GM21737 (cell line): Measurements from ENCODE around the gene LILRB1.
"Not testable (repeated sequence)": the region's sequence is repeated elsewhere in the genome, so short reads cannot be mapped to it uniquely, and the experiment has no call there.

Experiments used
- ATAC-seq: cut with Tn5 transposase; IDR thresholded peaks from one replicate; pipeline ENCODE4 v1.9.1; 2021; ENCODE audit warnings: mild to moderate bottlenecking, moderate library complexity; ENCODE audit not compliant: unreplicated experiment

LILRB1 gene

DNA sequence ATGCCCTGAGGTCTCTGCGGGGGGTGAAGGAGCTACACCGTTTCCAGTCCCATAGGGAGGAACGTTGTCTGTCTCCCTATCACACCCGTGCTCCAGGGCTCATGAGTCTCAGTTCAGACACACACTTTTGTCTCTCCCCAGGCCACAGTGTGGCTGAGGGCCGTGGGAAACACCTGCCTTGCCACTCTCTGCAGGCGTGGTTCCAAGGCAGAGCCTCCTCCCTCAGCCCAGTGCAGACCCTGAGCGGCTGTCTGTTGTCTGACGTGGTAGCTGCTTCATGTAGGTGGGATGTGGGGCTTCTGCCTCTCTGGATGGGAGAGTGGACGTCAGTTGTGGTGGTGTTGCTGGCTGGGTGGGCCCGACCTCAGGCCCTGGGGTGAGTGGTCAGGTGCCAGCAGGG lies 6.0 kb upstream of the LILRB1 start:
- ATAC-seq = not testable (repeated sequence)

DNA sequence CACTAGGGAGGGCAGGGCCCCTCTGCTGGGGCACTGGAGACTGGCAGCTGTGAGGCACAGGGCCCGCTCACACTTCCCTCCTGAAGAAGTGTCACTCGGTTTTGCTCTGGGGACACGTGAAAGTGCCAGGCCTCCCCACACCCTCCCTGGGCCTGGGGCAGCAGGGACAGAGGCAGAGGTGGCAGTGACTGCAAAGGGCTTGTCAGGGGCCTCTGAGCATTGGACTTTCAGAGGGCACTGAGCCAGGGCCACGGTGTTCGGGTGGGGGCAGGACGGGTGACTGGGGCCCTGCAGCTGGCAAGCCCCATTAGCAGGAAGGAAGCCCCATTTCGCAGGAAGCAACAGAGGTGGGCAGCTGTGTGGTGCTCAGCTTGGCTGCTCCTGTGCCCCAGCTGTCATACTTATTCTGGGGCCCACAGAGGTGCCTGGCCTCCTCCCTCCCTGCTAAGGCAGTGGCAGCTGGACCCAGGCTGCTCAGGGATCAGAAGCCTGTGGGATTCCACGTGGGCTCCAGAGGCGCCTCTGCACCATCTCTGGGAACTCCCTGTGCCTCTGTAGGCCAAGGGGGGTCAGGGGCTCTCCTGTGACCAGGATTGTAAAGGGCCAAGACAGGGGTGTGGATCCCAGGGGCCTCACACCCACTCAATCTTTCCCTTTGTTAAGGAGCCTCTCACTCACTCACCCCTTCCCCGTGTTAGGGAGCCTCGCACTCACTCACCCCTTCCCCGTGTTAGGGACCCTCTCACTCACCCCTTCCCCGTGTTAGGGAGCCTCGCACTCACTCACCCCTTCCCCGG lies 5.2 kb upstream of the LILRB1 start:
- not testable (repeated sequence) for ATAC-seq

DNA sequence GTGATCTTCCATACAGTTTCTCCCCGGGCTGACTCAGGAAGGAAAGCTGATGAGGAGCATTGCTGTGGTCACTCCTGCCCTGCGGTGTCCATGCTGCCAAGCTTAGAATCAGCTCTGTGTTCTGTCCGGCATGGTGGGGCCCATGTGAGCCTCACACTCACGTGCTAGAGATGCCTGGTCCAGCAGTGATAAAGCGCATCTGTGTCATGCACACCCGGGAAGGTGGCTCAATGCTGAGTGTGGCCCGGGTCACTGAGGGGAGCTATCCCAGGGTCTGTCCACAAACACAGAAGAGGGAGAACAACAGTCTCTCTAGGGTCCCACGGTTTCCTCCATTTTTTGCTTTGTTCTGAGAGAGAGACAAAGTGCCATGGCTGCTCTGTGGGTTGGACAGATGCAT lies 3.5 kb upstream of the LILRB1 start:
- no peak for ATAC-seq

DNA sequence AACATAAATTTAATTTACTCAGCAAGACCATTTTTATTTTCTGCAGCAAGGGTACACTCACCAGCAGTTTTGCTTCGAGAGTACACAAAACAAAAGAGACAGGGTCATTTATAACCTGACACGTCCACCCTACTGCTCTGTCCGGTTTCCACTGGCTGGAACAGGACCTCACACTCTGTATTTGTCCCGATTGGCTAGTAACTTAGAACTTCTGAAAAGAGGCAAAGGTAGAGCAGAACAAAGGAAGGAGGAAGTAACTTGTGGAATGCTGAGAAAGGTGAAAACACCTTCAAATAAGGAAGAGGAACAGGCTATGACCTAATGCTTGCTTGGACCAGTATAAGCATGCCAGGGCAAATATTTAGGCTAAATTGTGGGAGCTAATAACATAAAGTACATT lies 2.4 kb upstream of the LILRB1 start:
- not testable (repeated sequence) for ATAC-seq

DNA sequence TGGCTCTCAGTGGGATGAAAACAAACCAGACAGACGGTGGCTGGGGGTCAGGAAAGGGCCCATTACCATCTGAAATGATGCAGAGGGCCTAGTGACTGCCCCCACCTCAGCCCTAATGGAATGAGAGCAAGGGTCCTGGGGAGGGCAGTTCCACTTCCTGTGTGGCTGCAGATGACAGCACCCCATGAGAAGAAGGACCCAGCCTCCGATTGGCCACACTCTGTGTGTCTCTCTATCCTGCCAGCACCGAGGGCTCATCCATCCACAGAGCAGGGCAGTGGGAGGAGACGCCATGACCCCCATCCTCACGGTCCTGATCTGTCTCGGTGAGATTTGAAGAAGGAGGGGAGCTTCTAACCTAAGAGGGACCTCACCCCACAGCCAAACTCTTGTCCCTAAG lies 498 bp downstream of the LILRB1 start:
- no peak for ATAC-seq

DNA sequence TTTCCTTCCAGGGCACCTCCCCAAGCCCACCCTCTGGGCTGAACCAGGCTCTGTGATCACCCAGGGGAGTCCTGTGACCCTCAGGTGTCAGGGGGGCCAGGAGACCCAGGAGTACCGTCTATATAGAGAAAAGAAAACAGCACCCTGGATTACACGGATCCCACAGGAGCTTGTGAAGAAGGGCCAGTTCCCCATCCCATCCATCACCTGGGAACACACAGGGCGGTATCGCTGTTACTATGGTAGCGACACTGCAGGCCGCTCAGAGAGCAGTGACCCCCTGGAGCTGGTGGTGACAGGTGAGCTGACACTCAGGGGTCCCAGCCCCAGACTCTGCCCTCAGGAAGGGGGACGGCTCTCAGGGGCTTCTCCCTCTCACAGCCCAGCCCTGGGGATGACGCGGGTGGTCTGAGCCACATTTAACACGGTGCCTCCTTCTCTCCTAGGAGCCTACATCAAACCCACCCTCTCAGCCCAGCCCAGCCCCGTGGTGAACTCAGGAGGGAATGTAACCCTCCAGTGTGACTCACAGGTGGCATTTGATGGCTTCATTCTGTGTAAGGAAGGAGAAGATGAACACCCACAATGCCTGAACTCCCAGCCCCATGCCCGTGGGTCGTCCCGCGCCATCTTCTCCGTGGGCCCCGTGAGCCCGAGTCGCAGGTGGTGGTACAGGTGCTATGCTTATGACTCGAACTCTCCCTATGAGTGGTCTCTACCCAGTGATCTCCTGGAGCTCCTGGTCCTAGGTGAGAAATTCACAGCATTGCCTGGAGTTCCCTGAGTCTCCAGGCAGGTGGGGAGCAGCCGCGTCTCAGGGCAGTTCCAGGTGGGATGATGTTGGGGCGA lies 1.4 kb downstream of the LILRB1 start:
- ATAC-seq = not testable (repeated sequence)

DNA sequence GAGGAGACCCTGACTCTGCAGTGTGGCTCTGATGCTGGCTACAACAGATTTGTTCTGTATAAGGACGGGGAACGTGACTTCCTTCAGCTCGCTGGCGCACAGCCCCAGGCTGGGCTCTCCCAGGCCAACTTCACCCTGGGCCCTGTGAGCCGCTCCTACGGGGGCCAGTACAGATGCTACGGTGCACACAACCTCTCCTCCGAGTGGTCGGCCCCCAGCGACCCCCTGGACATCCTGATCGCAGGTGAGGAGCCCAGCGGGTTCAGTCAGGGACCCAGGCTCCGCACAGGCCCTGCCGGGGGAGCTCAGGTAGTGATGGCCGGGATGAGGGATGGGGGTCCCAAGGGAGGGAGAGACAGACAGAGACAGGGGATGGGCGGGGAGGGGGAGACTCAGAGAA lies 2.2 kb downstream of the LILRB1 start:
- not testable (repeated sequence) for ATAC-seq

DNA sequence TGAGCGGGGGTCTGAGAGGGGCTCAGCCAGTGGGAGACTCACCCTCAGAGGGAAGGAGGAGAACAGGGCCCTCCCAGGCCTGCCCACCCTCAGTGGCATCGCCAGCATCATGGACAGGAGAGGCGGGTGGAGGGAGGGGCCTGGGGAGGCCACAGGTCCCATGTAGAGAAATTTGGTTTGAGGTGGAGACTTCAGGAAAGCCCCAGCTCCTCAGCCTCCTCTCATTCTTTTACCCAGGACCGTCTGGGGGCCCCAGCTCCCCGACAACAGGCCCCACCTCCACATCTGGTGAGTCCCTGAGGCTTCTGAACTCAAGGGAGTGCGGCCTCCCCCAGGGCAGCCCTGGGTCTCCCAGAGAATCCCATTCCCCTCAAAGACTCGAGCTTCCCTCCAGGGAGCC lies 3.1 kb downstream of the LILRB1 start:
- ATAC-seq = no peak

DNA sequence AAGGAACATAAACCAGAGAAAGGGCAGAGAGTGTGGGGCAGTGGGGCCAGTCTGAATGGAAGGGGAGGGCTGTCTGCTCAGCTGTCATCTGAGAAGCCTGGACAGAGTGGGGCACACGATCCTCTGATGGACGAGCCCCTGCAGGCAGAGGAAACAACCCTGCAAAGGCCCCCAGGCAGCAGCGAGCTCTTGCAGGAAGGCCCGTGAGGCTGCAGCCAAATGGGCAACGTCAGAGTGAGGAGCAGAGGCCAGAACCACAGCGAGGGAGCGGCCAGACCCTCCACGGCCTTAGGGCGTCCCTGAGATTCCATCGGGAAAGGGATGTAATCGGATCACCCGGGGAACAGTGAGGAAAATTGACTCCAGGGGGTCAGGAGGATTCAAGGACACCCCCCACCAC lies 5.8 kb downstream of the LILRB1 start:
- not testable (repeated sequence) for ATAC-seq

DNA sequence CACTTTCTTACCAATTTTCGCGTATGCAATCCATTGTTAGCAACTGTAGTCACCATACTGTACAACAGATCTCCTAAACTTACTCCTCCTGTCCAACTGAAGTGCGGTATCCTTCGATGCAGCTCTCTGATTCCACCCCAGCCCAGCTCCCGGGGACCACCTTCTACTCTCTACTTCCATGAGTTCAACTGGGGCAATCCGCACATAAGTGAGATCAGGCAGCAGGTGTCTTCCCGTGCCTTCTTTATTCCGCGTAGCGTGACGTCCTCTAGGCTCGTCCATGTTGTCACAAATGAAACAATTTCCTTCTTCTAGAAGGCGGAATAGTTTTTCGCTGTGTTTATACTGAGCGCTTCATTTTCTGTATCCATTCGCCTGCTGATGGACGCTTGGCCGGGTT lies 8.4 kb downstream of the LILRB1 start:
- ATAC-seq = no peak

DNA sequence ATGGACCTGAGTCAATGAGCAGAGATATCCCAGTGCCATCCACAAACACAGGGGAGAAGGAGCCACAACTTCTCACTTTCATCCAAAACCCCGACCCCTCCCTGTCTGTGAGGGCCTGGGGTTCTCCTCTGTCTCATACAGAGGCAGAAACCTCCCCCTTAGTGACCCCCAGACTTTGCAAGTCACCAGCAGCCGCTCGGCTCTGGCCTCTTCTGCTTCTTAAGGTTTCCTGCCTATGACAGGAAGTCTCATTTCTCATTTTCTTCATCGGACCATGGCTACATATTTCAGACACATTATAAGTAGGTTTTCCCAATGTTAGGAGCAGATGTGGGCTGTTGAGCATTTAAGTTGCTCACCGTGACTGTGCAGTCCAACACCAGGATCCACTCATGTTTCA lies 12.7 kb downstream of the LILRB1 start:
- not testable (repeated sequence) for ATAC-seq

DNA sequence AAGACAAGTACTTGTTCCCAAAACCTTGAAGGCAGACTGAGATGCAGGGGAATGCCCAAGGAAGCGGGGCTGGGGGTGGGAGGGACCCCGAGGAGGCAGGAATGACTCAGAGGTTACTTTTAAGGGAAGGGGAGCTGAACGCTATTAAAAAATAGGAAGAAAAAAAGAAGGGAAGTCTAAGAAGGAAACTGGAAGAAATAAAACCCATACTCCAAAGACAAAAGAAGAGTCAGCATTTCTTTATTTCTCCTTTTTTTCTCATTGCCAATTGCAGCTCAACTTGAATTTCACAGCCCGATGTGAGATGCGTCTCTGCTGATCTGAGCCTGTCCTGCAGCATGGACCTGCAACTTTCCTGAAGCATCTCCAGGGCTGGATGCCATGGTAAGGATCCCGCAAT lies 13.3 kb downstream of the LILRB1 start:
- not testable (repeated sequence) for ATAC-seq

DNA sequence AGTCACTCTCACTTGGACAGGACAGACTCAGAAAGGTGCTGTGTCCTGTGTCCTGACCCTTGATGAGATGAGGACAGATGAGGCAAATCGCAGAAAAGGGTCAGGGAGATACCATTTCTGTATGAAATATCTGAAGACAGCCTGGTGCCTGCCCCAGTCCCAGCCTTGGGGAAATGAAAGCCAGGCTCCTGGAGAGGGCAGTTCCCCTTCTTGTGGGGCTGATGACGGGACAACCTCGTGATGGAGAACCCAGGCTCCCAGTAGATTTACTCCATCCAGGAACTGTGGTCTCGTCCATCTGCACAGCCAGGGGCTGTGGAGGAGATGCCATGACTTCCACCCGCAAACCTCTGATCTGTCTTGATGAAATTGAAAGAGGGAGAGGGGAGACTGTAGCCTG lies 13.8 kb downstream of the LILRB1 start:
- no peak for ATAC-seq

DNA sequence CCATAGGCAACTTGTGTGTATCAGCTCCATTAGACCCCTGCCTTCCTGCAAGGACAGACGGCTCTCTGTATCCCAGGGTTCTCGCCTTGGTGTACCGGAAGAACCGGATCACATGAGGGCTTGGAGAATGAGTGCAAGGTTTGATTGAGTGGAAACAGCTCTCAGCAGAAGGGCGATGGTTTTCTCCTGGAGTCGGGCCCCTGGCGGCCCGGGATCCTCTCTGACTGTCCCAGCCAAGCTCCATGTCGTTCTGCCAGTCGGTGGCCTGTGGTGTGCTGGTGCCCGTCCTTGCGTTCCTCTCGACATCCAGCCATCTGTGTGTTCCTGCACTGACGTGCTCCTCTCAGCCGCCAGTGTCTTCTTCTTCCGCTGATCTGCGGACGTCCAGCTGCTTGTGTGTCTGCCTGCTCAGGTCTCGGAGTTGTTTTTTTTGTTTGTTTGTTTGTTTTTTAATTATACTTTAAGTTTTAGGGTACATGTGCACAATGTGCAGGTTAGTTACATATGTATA lies 16.1 kb downstream of the LILRB1 start:
- no peak for ATAC-seq

DNA sequence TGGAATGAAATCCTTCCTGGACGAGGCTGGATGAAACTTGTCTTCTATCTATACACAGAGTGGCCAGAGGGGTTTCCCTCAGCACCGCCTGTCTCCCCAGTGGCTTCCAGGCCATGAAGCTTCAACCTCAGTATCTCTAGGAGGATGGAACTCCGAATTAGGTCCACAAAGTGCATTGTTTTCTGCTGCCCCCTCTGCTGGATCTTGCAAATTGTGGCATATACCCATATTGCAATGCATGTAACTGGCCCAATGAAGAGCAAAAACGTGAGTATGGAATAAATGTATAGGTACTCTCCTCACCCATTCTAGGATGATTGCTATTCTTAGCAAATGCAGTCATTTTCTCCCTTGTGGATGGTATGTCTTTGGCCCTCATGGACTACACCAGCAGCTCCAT lies 17.8 kb downstream of the LILRB1 start:
- ATAC-seq = no peak

DNA sequence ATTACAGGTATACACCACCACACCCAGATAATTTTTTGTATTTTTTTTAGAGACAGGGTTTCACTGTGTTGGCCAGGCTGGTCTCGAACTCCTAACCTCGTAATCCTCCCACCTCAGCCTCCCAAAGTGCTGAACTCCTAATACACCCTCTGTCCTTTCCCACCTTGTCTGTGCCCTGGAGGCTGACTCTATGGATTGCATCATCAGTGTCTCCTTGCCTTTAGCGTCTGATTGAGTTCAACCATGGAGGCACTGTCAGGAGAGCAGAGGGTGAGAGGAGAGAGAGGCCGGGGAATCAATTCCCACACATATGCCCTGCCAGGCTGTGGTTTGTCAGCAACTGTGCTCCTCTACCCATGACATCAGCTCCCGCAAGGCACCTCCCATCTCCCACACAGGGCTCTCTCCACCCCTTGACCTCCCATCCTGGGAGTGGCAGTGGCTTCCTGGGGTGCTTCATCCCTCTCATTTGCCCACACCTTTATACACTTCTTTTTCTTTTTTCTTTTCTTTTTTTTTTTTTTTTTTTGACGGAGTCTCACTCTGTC lies 19.9 kb downstream of the LILRB1 start:
- no peak for ATAC-seq

DNA sequence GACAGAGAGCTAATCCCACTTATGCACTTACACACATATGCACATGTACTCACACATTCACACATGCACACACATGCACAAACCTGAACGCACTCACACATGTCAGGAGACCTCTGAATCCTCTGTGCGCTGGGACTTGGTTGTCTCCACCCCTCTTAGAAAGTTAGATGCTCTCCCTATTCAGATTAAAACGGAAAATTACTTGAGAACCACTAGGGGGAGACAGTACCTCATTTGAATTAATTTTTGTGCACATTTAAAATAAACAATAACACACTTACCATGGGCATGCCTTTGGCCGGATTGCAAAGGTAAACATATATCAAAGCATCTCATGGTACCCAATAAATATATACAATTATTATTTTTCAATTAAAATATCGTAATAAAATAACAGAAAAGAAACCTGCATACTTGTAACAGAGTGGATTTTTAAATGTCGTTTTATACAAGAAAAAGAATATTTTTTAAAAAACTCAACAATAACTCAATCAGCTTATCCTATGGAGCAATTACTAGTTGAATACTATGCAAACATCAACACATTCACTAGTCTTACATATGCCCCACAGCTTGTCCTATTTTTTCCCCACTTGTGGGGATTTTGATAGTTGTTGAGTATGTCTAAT lies 23.0 kb downstream of the LILRB1 start:
- no peak for ATAC-seq

DNA sequence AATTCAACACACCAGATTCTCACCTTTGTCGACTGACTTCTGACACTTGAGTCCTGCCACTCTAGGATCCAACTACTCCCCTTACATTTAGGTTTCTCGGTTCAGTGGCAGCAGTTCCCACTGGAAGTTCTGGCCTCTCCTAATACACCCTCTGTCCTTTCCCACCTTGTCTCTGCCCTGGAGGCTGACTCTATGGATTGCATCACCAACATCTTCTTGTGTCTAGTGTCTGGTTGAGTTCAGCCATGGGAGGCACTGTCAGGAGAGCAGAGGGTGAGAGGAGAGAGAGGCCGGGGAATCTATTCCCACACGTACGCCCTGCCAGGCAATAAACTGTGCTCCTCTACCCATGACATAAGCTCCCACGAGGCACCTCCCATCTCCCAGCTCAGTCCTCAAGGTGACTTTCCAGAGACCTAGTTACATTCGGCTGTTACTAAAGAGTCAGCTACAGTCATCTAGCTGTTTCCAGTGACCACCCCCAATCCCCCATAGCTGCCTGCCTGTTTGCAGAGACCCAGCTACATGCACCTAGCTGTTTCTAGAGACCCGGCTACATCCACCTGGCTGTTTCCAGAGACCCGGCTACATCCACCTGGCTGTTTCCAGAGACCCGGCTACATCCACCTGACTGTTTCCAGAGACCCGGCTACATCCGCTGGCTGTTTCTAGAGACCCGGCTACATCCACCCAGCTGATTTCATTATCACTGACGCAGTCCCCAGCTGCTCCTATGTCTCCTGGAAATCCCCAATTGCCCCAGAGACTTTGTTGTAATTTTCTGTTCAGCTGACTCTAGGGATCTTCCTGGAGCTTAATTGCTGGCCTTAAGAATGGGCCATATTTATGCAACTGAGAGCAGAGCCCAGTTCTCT lies 24.4 kb downstream of the LILRB1 start:
- no peak for ATAC-seq

DNA sequence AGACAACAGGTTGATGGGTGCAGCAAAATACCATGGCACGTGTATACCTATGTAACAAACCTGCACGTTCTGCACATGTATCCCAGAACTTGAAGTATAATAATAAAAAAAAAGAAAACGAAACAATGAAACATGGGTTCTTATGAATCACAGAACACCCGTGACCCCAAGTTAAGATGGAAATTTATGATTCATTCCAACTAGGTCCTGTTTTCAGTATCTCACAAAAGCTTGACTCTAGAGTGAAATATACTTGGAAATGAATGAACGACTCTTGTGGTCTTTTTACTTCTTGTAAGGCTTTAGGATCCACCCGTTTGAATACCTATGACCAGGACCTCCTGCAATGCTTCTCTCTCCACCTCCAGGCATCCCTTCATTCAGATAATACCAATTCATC lies 29.0 kb downstream of the LILRB1 start:
- no peak for ATAC-seq

DNA sequence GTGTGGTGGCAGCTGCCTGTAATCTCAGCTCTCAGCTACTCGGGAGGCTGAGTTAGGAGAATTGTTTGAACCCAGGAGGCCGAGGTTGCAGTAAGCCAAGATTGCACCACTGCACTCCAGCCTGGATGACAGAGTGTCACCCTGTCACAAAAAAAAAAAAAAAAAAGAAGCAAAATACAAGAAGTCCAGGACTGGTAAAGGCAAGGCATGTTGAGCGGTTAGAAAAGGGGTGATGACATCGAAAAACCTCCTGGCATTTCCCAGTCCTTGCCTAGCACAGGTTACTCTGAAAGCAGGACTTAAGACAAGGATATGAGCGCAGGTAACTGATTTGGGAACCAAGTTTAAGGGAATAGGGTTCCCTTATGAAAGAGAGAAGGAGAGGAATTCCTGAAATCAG lies 30.0 kb downstream of the LILRB1 start:
- ATAC-seq = no peak
